Kidney (tissue), 14 donors: Measurements from ENCODE around the gene SMAD9. TPM values are rescaled to one million over a fixed set of nuclear protein-coding genes. Genes with fewer than 3 reads are reported as not detected.

Experiments
- DNase-seq, 5 donors: peaks; one replicate each; pipeline ENCODE4 v3.0.0-alpha.2; 2013 to 2020
- FAIRE-seq: peaks from 2 replicates; lab custom pipeline; 2012; peaks lifted over from hg19 to GRCh38; lab: Jason Lieb, UNC
- H3K27ac ChIP-seq, 2 donors: one replicate each; pipeline ENCODE4 v1.7.0; 2013; ENCODE audit warnings: low read depth in 2 of 2, low read length in 2 of 2, inconsistent platforms in 1 of 2
- H3K27me3 ChIP-seq: one replicate; pipeline ENCODE4 v1.7.1; 2013; ENCODE audit warnings: low read length, inconsistent platforms; ENCODE audit not compliant: control insufficient read depth, insufficient read depth
- H3K36me3 ChIP-seq, 3 donors: one replicate each; pipeline versions ENCODE4 v1.7.0 to v1.7.1; 2013; ENCODE audit warnings: low read length in 3 of 3, control low read depth in 1 of 3, inconsistent platforms in 1 of 3; ENCODE audit not compliant: insufficient read depth in 3 of 3, control insufficient read depth in 2 of 3
- H3K4me1 ChIP-seq, 3 donors: one replicate each; pipeline versions ENCODE4 v1.7.0 to v1.7.1; 2013; ENCODE audit warnings: low read length in 3 of 3, inconsistent platforms in 1 of 3, low read depth in 1 of 3; ENCODE audit not compliant: control insufficient read depth in 2 of 3, insufficient read depth in 2 of 3
- H3K4me3 ChIP-seq, 3 donors: one replicate each; pipeline versions ENCODE4 v1.7.0 to v1.8.1; 2013; ENCODE audit warnings: low read length in 3 of 3, control low read depth in 1 of 3, inconsistent platforms in 1 of 3
- H3K9ac ChIP-seq, 3 donors: one replicate each; pipeline versions ENCODE4 v1.7.0 to v1.7.1; 2013; ENCODE audit warnings: low read length in 3 of 3, control low read depth in 1 of 3, inconsistent platforms in 1 of 3
- H3K9me3 ChIP-seq, 3 donors: one replicate each; pipeline versions ENCODE4 v1.7.0 to v1.7.1; 2013; ENCODE audit warnings: low read length in 3 of 3, control low read depth in 1 of 3, inconsistent platforms in 1 of 3; ENCODE audit not compliant: control insufficient read depth in 2 of 3, insufficient read depth in 1 of 3
- intact Hi-C: fragments of 100-400 bp; cut with DNase I; formaldehyde crosslinking; loops from one replicate; pipeline ENCODE4 v1.11.1; 2022
- polyA plus RNA-seq: library from polyadenylated mRNA; stranded (reverse); fragments of 350-450 nt; fragmentation: Illumina TruSeq; extraction: RNeasy Lipid Tissue Mini Kit (QIAGEN cat#74804); gene quantifications from one replicate; pipeline ENCODE4 v1.2.3, GENCODE V29; 2014; ENCODE audit warnings: low read depth, low replicate concordance; ENCODE audit not compliant: insufficient read depth
- total RNA-seq: library from RNA; stranded (reverse); fragmentation: NEBNext Ultra II Directional; extraction: Animal tissue kit (Norgen Biotek cat#: 25700); gene quantifications from one replicate; pipeline ENCODE4 v1.2.1, GENCODE V29; 2021
- TF ChIP-seq, protein P1 (sequence below): IDR thresholded peaks from 3 replicates; pipeline ENCODE4 v1.5.1; 2012; ENCODE audit warnings: mild to moderate bottlenecking, moderate library complexity, borderline replicate concordance; ENCODE audit not compliant: insufficient read depth; ENCODE audit errors: extremely low read depth
- donor health status: control.
- donor health status: control.
- donor health status: control.
- donor health status: control.
- donor health status: control.
- donor health status: DM: yes; HTN: yes; CAD: no.
- donor health status: Normal renal cell carcinoma (clear cell type).

SMAD9 gene
- total and polyA plus RNA-seq, 2 donors from 2014 or later = 3.5 to 13.1 TPM

DNA sequence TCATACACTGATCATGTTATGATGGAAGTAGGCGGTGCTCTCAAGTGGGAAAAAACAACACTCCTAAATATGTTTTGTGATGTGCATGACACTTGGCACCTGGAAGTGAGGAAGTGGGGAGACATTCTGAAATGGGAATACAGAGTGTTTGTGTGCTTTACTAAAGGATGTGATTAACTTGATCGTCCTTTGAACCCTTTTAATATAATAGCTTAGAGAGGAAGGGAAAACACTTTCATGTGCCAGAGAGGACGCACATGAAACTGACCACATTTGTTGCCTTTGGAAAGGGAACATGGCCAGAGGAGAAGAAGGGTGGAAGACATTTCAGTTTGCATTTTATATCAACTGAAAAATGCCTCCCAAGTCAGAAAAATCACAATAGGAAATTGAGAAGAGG lies 31.4 kb downstream of the SMAD9 start:
- H3K4me1 ChIP-seq = no peaks in the 10 kb centered on the region
- intact Hi-C loops = no loop called here
- H3K36me3 ChIP-seq = no peaks in the 10 kb centered on the region
- DNase-seq = no peak
- no peak overlapping the region for H3K4me3 ChIP-seq
- no peaks in the 10 kb centered on the region for H3K27me3 ChIP-seq
- no peak overlapping the region for H3K27ac ChIP-seq
- no peak for FAIRE-seq
- H3K9me3 ChIP-seq = no peaks in the 10 kb centered on the region
- TF ChIP-seq, protein P1, sequence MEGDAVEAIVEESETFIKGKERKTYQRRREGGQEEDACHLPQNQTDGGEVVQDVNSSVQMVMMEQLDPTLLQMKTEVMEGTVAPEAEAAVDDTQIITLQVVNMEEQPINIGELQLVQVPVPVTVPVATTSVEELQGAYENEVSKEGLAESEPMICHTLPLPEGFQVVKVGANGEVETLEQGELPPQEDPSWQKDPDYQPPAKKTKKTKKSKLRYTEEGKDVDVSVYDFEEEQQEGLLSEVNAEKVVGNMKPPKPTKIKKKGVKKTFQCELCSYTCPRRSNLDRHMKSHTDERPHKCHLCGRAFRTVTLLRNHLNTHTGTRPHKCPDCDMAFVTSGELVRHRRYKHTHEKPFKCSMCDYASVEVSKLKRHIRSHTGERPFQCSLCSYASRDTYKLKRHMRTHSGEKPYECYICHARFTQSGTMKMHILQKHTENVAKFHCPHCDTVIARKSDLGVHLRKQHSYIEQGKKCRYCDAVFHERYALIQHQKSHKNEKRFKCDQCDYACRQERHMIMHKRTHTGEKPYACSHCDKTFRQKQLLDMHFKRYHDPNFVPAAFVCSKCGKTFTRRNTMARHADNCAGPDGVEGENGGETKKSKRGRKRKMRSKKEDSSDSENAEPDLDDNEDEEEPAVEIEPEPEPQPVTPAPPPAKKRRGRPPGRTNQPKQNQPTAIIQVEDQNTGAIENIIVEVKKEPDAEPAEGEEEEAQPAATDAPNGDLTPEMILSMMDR = no peak
- H3K9ac ChIP-seq = no peak overlapping the region

DNA sequence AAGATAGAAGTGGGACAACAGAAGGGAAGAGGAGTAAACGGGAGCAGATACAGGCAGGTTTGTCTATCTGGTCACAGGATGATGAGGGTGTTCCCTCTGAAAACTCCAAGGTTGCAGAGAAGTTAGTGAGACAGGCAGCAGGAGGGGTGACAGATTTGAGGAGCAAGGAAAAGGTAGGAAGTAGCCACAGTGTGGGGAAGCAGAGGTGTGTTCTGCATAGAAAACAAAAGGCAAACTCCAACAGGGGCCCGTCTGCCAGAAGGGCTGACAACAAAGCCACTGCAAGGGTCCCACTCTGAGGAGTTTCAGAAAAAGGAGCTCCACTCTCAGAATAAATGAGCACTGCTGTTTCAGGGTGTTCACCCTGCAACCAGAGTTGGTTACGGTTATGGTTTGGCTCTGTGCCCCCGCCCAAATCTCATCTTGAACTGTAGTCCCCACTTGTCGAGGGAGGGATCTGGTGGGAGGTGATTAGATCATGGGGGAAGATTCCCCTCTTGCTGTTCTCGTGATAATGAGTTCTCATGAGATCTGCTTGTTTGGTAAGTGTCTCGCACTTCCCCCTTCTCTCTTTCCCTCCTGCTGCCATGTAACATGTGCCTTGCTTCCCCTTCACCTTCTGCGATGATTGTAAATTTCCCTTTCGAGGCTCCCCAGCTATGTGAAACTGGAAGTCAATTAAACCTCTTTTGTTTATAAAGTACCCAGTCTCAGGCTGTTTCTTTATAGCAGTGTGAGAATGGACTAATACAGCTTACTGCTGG lies 32.1 kb downstream of the SMAD9 start:
- Histone ChIP-seq H3K4me3 (no peak overlapping the region), H3K9ac (no peak overlapping the region), H3K27ac (no peak overlapping the region), H3K9me3 (no peaks in the 10 kb centered on the region), H3K36me3 (no peaks in the 10 kb centered on the region), H3K4me1 (no peaks in the 10 kb centered on the region), H3K27me3 (no peaks in the 10 kb centered on the region)
- DNase-seq (no peak), FAIRE-seq (no peak)
- TF ChIP-seq, protein P1 = no peak
- intact Hi-C loops = no loop called here

DNA sequence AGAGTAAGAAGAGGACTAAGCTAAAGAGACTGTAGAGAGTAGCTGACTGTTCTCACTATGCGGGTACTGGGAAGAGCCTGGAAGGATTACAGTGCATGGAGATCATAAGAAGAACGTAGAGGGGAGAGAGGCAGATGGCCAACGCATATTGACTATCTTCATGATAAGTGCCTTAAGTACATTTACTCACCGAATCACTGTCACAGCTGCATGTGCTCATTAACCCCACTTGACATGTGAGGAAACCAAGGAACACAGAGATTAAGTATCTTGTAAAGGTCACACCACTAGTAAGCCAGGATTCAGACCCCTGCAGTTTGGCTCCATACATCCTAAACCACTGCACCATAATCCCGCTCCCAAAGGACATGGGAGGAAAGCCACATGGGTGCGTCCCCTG lies 34.1 kb downstream of the SMAD9 start:
- Histone ChIP-seq H3K9ac (no peak overlapping the region), H3K9me3 (no peaks in the 10 kb centered on the region), H3K4me1 (no peaks in the 10 kb centered on the region), H3K36me3 (no peaks in the 10 kb centered on the region), H3K27me3 (no peaks in the 10 kb centered on the region), H3K27ac (no peak overlapping the region), H3K4me3 (no peak overlapping the region)
- no peak for DNase-seq
- no peak for FAIRE-seq
- intact Hi-C loops = no loop called here
- TF ChIP-seq, protein P1 = no peak
